PFSK-1 (cell line): ENCODE measurements around the gene TDG.

Experiments
- TAF1 ChIP-seq: IDR thresholded peaks from 2 replicates; pipeline ENCODE4 v1.6.1; 2012; ENCODE audit warnings: low read length, control low read depth, borderline replicate concordance; ENCODE audit not compliant: insufficient read depth
- TF ChIP-seq, protein P1 (sequence below), 2 experiments: IDR thresholded peaks; 2 replicates each; pipeline versions ENCODE4 v1.6.1 to v1.8.0; 2011 to 2012; ENCODE audit warnings: low read depth in 2 of 2, low read length in 2 of 2, control low read depth in 1 of 2, inconsistent platforms in 1 of 2, mild to moderate bottlenecking in 1 of 2, moderate library complexity in 1 of 2; ENCODE audit not compliant: insufficient read depth in 1 of 2

DNA sequence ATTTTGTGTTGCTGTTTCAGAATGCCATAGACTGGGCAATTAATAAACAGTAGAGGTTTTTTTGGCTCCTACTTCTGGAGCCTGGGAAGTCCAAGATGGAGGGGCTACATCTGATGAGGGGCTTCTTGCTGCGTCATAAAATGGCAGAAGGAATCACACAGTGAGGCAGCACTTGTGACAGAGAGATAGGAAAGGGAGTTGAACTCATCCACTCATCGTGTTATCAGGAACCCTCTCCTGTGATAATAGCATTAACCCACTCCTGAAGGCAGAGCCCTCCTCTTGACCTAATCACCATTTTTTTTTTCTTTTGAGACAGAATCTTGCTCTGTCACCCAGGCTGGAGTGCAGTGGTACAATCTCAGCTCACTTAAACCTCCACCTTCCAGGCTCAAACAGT lies 9.7 kb downstream of the TDG start:
- TF ChIP-seq, protein P1, sequence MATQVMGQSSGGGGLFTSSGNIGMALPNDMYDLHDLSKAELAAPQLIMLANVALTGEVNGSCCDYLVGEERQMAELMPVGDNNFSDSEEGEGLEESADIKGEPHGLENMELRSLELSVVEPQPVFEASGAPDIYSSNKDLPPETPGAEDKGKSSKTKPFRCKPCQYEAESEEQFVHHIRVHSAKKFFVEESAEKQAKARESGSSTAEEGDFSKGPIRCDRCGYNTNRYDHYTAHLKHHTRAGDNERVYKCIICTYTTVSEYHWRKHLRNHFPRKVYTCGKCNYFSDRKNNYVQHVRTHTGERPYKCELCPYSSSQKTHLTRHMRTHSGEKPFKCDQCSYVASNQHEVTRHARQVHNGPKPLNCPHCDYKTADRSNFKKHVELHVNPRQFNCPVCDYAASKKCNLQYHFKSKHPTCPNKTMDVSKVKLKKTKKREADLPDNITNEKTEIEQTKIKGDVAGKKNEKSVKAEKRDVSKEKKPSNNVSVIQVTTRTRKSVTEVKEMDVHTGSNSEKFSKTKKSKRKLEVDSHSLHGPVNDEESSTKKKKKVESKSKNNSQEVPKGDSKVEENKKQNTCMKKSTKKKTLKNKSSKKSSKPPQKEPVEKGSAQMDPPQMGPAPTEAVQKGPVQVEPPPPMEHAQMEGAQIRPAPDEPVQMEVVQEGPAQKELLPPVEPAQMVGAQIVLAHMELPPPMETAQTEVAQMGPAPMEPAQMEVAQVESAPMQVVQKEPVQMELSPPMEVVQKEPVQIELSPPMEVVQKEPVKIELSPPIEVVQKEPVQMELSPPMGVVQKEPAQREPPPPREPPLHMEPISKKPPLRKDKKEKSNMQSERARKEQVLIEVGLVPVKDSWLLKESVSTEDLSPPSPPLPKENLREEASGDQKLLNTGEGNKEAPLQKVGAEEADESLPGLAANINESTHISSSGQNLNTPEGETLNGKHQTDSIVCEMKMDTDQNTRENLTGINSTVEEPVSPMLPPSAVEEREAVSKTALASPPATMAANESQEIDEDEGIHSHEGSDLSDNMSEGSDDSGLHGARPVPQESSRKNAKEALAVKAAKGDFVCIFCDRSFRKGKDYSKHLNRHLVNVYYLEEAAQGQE (IDR thresholded peaks at IDR 0.05; ENCODE audit: insufficient read depth in 1 of 2, low read depth in 2 of 2, low read length in 2 of 2), result no peak
- TF ChIP-seq TAF1, result no peak
